ENCODE measurements around the gene MPZL1.
"Not testable (repeated sequence)": the region's sequence is repeated elsewhere in the genome, so short reads cannot be mapped to it uniquely, and the experiment has no call there.

The MPZL1 gene

GRCh38 chr1:167714098-167714438 lies 7.7 kb upstream of the MPZL1 start:
- DNase-seq (ENCODE audit: low spot score) = no peak
- TF ChIP-seq CTCF (IDR thresholded peaks at IDR 0.05; ENCODE audit: extremely low read depth, missing control alignments) = no peak

GRCh38 chr1:167714439-167715156 lies 7.2 kb upstream of the MPZL1 start:
- DNase-seq (ENCODE audit: low spot score) = peak; percentile 75

GRCh38 chr1:167715157-167715999 lies 6.4 kb upstream of the MPZL1 start:
- TF ChIP-seq CTCF (IDR thresholded peaks at IDR 0.05; ENCODE audit: extremely low read depth, missing control alignments) = peak; percentile 86
- peak; percentile 83 for DNase-seq (ENCODE audit: low spot score)

More at GRCh38 chr1:167714439-167715156, 7.2 kb upstream of the MPZL1 start:
- no peak for TF ChIP-seq CTCF (IDR thresholded peaks at IDR 0.05; ENCODE audit: extremely low read depth, missing control alignments)

- DNase-seq (ENCODE audit: low spot score) = no peak
- no peak for TF ChIP-seq CTCF (IDR thresholded peaks at IDR 0.05; ENCODE audit: extremely low read depth, missing control alignments)
These were observed 5.8 kb upstream of the MPZL1 start for GRCh38 chr1:167716000-167716271.

- no peak for DNase-seq (ENCODE audit: low spot score)
- no peak for TF ChIP-seq CTCF (IDR thresholded peaks at IDR 0.05; ENCODE audit: extremely low read depth, missing control alignments)
These were observed 4.4 kb upstream of the MPZL1 start for GRCh38 chr1:167717351-167717750.

GRCh38 chr1:167718914-167719691 lies 2.7 kb upstream of the MPZL1 start:
- TF ChIP-seq CTCF (IDR thresholded peaks at IDR 0.05; ENCODE audit: extremely low read depth, missing control alignments) = no peak
- DNase-seq (ENCODE audit: low spot score) = no peak

GRCh38 chr1:167719715-167720421 lies 1.9 kb upstream of the MPZL1 start:
- DNase-seq (ENCODE audit: low spot score) = not testable (repeated sequence)
